Measurements from ENCODE around the gene CCDC149.

GRCh38 chr4:24867251-24867650, 45.6 kb downstream of the CCDC149 start:
- TF ChIP-seq CTCF (IDR thresholded peaks at IDR 0.05) (no peak), POLR2AphosphoS5 (IDR thresholded peaks at IDR 0.05) (no peak)

Measured in transverse colon (tissue), 4 donors.